Caco-2 (cell line): Measurements from ENCODE around the gene TCF20. TPM values are rescaled to one million over a fixed set of nuclear protein-coding genes. Genes with fewer than 3 reads are reported as not detected.

ENCODE experiments used
- BruUV-seq: library from RNA; stranded (reverse); fragments of 400-500 nt; replicated peaks from 2 replicates; lab custom pipeline; 2021; lab: Mats Ljungman, UMichigan
- CTCF ChIA-PET: fragments of 300-600 bp; sonication (Branson Sonifier 250); formaldehyde crosslinking; loops from one replicate; lab custom pipeline; 2022; ENCODE audit warnings: antibody characterized with exemption; lab: Charles Lee
- POLR2A ChIA-PET: fragments of 300-600 bp; sonication (Branson Sonifier 250); formaldehyde crosslinking; loops from one replicate; lab custom pipeline; 2022; ENCODE audit warnings: antibody characterized with exemption; lab: Charles Lee
- DNase-seq, 2 experiments: peaks; one replicate each; pipeline versions ENCODE4 v3.0.0 to v3.0.0-alpha.2; 2020 to 2022
- H3K27me3 ChIP-seq: replicated peaks from 2 replicates; pipeline ENCODE4 v1.6.0; 2011; ENCODE audit warnings: low read length; ENCODE audit not compliant: control insufficient read depth, insufficient read depth
- H3K36me3 ChIP-seq: 2 replicates; pipeline ENCODE4 v1.5.1; 2011; ENCODE audit warnings: low read length; ENCODE audit not compliant: control insufficient read depth, insufficient read depth
- H3K4me1 ChIP-seq: fragments of 250-450 bp; sonication (Bioruptor Pico); 2 replicates; pipeline ENCODE4 v1.5.1; 2020; ENCODE audit warnings: mild to moderate bottlenecking
- H3K4me3 ChIP-seq: 2 replicates; pipeline ENCODE4 v1.5.1; 2011; ENCODE audit warnings: low read depth, mild to moderate bottlenecking, control low read depth, low read length
- H3K9me3 ChIP-seq: fragments of 250-450 bp; sonication (Bioruptor Pico); 2 replicates; pipeline ENCODE4 v1.5.1; 2020; ENCODE audit warnings: mild to moderate bottlenecking, moderate library complexity
- H3K27ac Mint-ChIP-seq: one replicate; pipeline ENCODE4 v1.8.0; 2022; ENCODE audit warnings: mixed read lengths; ENCODE audit not compliant: unreplicated experiment
- H3K27me3 Mint-ChIP-seq: one replicate; pipeline ENCODE4 v1.8.0; 2022; ENCODE audit warnings: mixed read lengths; ENCODE audit not compliant: insufficient read depth, unreplicated experiment
- H3K36me3 Mint-ChIP-seq: one replicate; pipeline ENCODE4 v1.8.0; 2022; ENCODE audit warnings: mild to moderate bottlenecking, mixed read lengths; ENCODE audit not compliant: insufficient read depth, unreplicated experiment
- H3K4me1 Mint-ChIP-seq: one replicate; pipeline ENCODE4 v1.8.0; 2022; ENCODE audit warnings: low read depth, mixed read lengths; ENCODE audit not compliant: unreplicated experiment
- H3K4me3 Mint-ChIP-seq: one replicate; pipeline ENCODE4 v1.8.0; 2022; ENCODE audit warnings: mild to moderate bottlenecking, moderate library complexity, mixed read lengths; ENCODE audit not compliant: unreplicated experiment
- H3K9me3 Mint-ChIP-seq: one replicate; pipeline ENCODE4 v1.8.0; 2022; ENCODE audit warnings: mixed read lengths; ENCODE audit not compliant: unreplicated experiment
- CTCF ChIP-seq, 2 experiments: fragments of 200-600 bp in 1 of 2; IDR thresholded peaks; 1 replicate in 1 of 2; 2 replicates in 1 of 2; pipeline versions ENCODE4 v1.5.1 to v1.8.0; 2011 to 2022; ENCODE audit warnings: antibody characterized with exemption in 1 of 2, control low read depth in 1 of 2, inconsistent platforms in 1 of 2, low read depth in 1 of 2, low read length in 1 of 2, mild to moderate bottlenecking in 1 of 2, moderate library complexity in 1 of 2; ENCODE audit not compliant: insufficient read depth in 1 of 2, severe bottlenecking in 1 of 2, unreplicated experiment in 1 of 2
- intact Hi-C: fragments of 100-400 bp; cut with micrococcal nuclease; formaldehyde crosslinking; loops from one replicate; pipeline ENCODE4 v1.10.0; 2022; ENCODE audit not compliant: unreplicated experiment
- total RNA-seq: library from RNA; stranded (reverse); gene quantifications from 2 replicates; pipeline ENCODE4 v1.2.3, GENCODE V29; 2022

TCF20 gene
- total RNA-seq, 1 experiment from 2014 or later: 82.7 TPM

DNA sequence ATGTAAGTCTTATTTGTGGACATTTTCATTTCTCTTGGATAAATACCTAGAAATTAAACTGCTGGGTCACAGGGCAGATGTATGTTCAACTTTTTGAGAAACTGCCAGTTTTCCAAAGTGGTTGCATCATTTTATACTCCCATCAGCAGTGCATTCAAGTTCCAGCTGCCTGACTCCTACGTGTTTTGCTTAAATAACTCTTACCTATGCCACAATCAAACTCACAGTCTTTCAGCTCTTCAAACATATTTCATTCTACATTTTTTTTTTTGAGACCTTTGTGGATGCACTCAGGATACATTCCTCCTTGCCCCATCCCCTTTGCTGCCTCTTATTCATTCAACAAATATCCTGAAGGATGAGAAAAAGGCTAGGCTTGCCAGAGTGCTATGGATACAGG lies 9.2 kb downstream of the TCF20 start:
- no peaks in the 10 kb centered on the region; the same call in 1 of the 2 replicates for H3K36me3 ChIP-seq
- ChIA-PET CTCF (no interaction called here), POLR2A (no interaction called here)
- no peaks in the 10 kb centered on the region for H3K9me3 Mint-ChIP-seq
- no peak overlapping the region for H3K4me3 ChIP-seq
- H3K27ac Mint-ChIP-seq: no peak overlapping the region
- no peak for TF ChIP-seq CTCF (IDR thresholded peaks at IDR 0.05; ENCODE audit: insufficient read depth in 1 of 2, low read depth in 1 of 2, low read length in 1 of 2, severe bottlenecking in 1 of 2, unreplicated experiment in 1 of 2)
- no peak overlapping the region for H3K4me3 Mint-ChIP-seq
- peaks cover 35% of the 10 kb centered on the region for H3K4me1 Mint-ChIP-seq
- BruUV-seq: no TSS peak
- H3K27me3 Mint-ChIP-seq: no peaks in the 10 kb centered on the region
- H3K9me3 ChIP-seq: no peaks in the 10 kb centered on the region
- peaks cover 3% of the 10 kb centered on the region; the same call in 1 of the 2 replicates for H3K4me1 ChIP-seq
- H3K36me3 Mint-ChIP-seq: peaks cover 21% of the 10 kb centered on the region
- H3K27me3 ChIP-seq: no peaks in the 10 kb centered on the region
- DNase-seq: no peak
- intact Hi-C loops: loop anchor here (10.0 kb wide), 1 partner anchor 166 kb away; the partner anchor contains the start of gene NDUFA6

GRCh38 chr22:42258126-42258525 lies 12.3 kb downstream of the TCF20 start:
- H3K27ac Mint-ChIP-seq: no peak overlapping the region
- no peak for TF ChIP-seq CTCF (IDR thresholded peaks at IDR 0.05; ENCODE audit: insufficient read depth in 1 of 2, low read depth in 1 of 2, low read length in 1 of 2, severe bottlenecking in 1 of 2, unreplicated experiment in 1 of 2)
- H3K4me3 Mint-ChIP-seq: no peak overlapping the region
- Histone ChIP-seq H3K4me1 (no peaks in the 10 kb centered on the region), H3K36me3 (no peaks in the 10 kb centered on the region; the same call in 1 of the 2 replicates), H3K4me3 (no peak overlapping the region), H3K27me3 (no peaks in the 10 kb centered on the region), H3K9me3 (no peaks in the 10 kb centered on the region)
- peaks cover 6% of the 10 kb centered on the region for H3K36me3 Mint-ChIP-seq
- no TSS peak for BruUV-seq
- CTCF ChIA-PET: no interaction called here
- H3K27me3 Mint-ChIP-seq: no peaks in the 10 kb centered on the region
- no peak for DNase-seq
- POLR2A ChIA-PET: no interaction called here
- no peaks in the 10 kb centered on the region for H3K9me3 Mint-ChIP-seq
- peaks cover 28% of the 10 kb centered on the region for H3K4me1 Mint-ChIP-seq
- intact Hi-C loops: no loop called here

- no peak overlapping the region for H3K4me3 Mint-ChIP-seq
- peaks cover 27% of the 10 kb centered on the region for H3K4me1 Mint-ChIP-seq
- no peaks in the 10 kb centered on the region for H3K27me3 ChIP-seq
- no peaks in the 10 kb centered on the region for H3K4me1 ChIP-seq
- no peaks in the 10 kb centered on the region for H3K9me3 Mint-ChIP-seq
- CTCF ChIA-PET: no interaction called here
- H3K36me3 ChIP-seq: no peaks in the 10 kb centered on the region; the same call in 1 of the 2 replicates
- H3K36me3 Mint-ChIP-seq: peaks cover 6% of the 10 kb centered on the region
- no peak for DNase-seq
- H3K27me3 Mint-ChIP-seq: no peaks in the 10 kb centered on the region
- no peak overlapping the region for H3K27ac Mint-ChIP-seq
- no peak for TF ChIP-seq CTCF (IDR thresholded peaks at IDR 0.05; ENCODE audit: insufficient read depth in 1 of 2, low read depth in 1 of 2, low read length in 1 of 2, severe bottlenecking in 1 of 2, unreplicated experiment in 1 of 2)
- no peak overlapping the region for H3K4me3 ChIP-seq
- intact Hi-C loops: no loop called here
- no peaks in the 10 kb centered on the region for H3K9me3 ChIP-seq
- no TSS peak for BruUV-seq
- POLR2A ChIA-PET: no interaction called here
Measured at GRCh38 chr22:42257386-42257785, 13.1 kb downstream of the TCF20 start.
